ENCODE data around the gene ZSWIM3. TPM values are rescaled to one million over a fixed set of nuclear protein-coding genes. Genes with fewer than 3 reads are reported as not detected.
A peak's percentile ranks its signal among the peaks of the same experiment; 100 is the strongest.

Gene ZSWIM3
- total RNA-seq, 1 donor = 5.6 TPM

GRCh38 chr20:45840700-45841198 is 16.7 kb upstream of the ZSWIM3 start:
- no peak overlapping the region for H3K4me3 ChIP-seq (ENCODE audit: low read depth, low read length)
- no peak for DNase-seq (ENCODE audit: low read depth)
- TF ChIP-seq CTCF (IDR thresholded peaks at IDR 0.05; ENCODE audit: insufficient read depth, low read depth, low read length) = no peak

GRCh38 chr20:45841407-45842129 is 15.8 kb upstream of the ZSWIM3 start:
- no peak for TF ChIP-seq CTCF (IDR thresholded peaks at IDR 0.05; ENCODE audit: insufficient read depth, low read depth, low read length)
- no peak for DNase-seq (ENCODE audit: low read depth)
- H3K4me3 ChIP-seq (ENCODE audit: low read depth, low read length) = no peak overlapping the region

- no peak overlapping the region for H3K4me3 ChIP-seq (ENCODE audit: low read depth, low read length)
- DNase-seq (ENCODE audit: low read depth) = peak; percentile 91
- TF ChIP-seq CTCF (IDR thresholded peaks at IDR 0.05; ENCODE audit: insufficient read depth, low read depth, low read length) = no peak
Observed at GRCh38 chr20:45842169-45842812, 15.1 kb upstream of the ZSWIM3 start.

- H3K4me3 ChIP-seq (ENCODE audit: low read depth, low read length) = no peak overlapping the region
- no peak for TF ChIP-seq CTCF (IDR thresholded peaks at IDR 0.05; ENCODE audit: insufficient read depth, low read depth, low read length)
- no peak for DNase-seq (ENCODE audit: low read depth)
Observed at GRCh38 chr20:45843506-45843905, 13.9 kb upstream of the ZSWIM3 start.

GRCh38 chr20:45845452-45845851 is 12.0 kb upstream of the ZSWIM3 start:
- no peak overlapping the region for H3K4me3 ChIP-seq (ENCODE audit: low read depth, low read length)
- DNase-seq (ENCODE audit: low read depth) = no peak
- no peak for TF ChIP-seq CTCF (IDR thresholded peaks at IDR 0.05; ENCODE audit: insufficient read depth, low read depth, low read length)

- TF ChIP-seq CTCF (IDR thresholded peaks at IDR 0.05; ENCODE audit: insufficient read depth, low read depth, low read length) = no peak
- no peak for DNase-seq (ENCODE audit: low read depth)
- no peak overlapping the region for H3K4me3 ChIP-seq (ENCODE audit: low read depth, low read length)
Observed at GRCh38 chr20:45848421-45848820, 9.0 kb upstream of the ZSWIM3 start.

Measured in fibroblast of villous mesenchyme (primary cell).